H1 (cell line): Measurements from ENCODE around the gene S100A16. TPM values are rescaled to one million over a fixed set of nuclear protein-coding genes. Genes with fewer than 3 reads are reported as not detected.

ENCODE experiments used
- CTCF ChIA-PET: fragments of 300-600 bp; sonication (Branson Sonifier 250); formaldehyde crosslinking; loops from one replicate; lab custom pipeline; 2021; ENCODE audit not compliant: partially characterized antibody; lab: Charles Lee
- POLR2A ChIA-PET: fragments of 300-600 bp; sonication (Branson Sonifier 250); formaldehyde crosslinking; loops from one replicate; lab custom pipeline; 2021; ENCODE audit warnings: inconsistent platforms; ENCODE audit not compliant: partially characterized antibody; lab: Charles Lee
- DNase-seq, 2 experiments: peaks; one replicate each; pipeline versions ENCODE4 v3.0.0 to v3.0.0-alpha.2; 2010 to 2022; ENCODE audit warnings: low spot score in 2 of 2, low read depth in 1 of 2, mixed read lengths in 1 of 2
- FAIRE-seq: peaks from 2 replicates; lab custom pipeline; 2011; peaks lifted over from hg19 to GRCh38; lab: Jason Lieb, UNC
- H2AFZ ChIP-seq: 2 replicates; pipeline ENCODE4 v1.8.1; 2012; ENCODE audit warnings: low read length, inconsistent platforms
- H2AK5ac ChIP-seq: 2 replicates; pipeline ENCODE4 v1.6.1; 2013; ENCODE audit warnings: low read depth, low read length
- H2BK120ac ChIP-seq: replicated peaks from 2 replicates; pipeline ENCODE3; 2013; ENCODE audit warnings: low read depth, low read length, inconsistent platforms
- H2BK12ac ChIP-seq: 2 replicates; pipeline ENCODE4 v1.6.1; 2013; ENCODE audit warnings: low read depth, low read length
- H2BK15ac ChIP-seq: 2 replicates; pipeline ENCODE4 v1.6.1; 2013; ENCODE audit warnings: low read length
- H2BK20ac ChIP-seq: 2 replicates; pipeline ENCODE4 v1.6.1; 2013; ENCODE audit warnings: low read length
- H2BK5ac ChIP-seq: 2 replicates; pipeline ENCODE4 v1.6.1; 2013; ENCODE audit warnings: low read depth, low read length
- H3K14ac ChIP-seq: 2 replicates; pipeline ENCODE4 v1.6.1; 2013; ENCODE audit warnings: inconsistent platforms; ENCODE audit not compliant: insufficient read length
- H3K18ac ChIP-seq: 2 replicates; pipeline ENCODE4 v1.6.1; 2013; ENCODE audit warnings: low read length; ENCODE audit errors: extremely low read depth
- H3K23ac ChIP-seq: 2 replicates; pipeline ENCODE4 v1.6.1; 2013; ENCODE audit warnings: inconsistent platforms; ENCODE audit not compliant: insufficient read length
- H3K23me2 ChIP-seq: 2 replicates; pipeline ENCODE4 v1.6.1; 2013; ENCODE audit warnings: low read depth, low read length
- H3K27ac ChIP-seq: 2 replicates; pipeline ENCODE4 v1.6.1; 2011; ENCODE audit warnings: low read depth, low read length, inconsistent platforms
- H3K27me3 ChIP-seq, 4 experiments: replicated peaks in 1 of 4; 1 replicate in 1 of 4; 2 replicates in 3 of 4; pipeline versions ENCODE4 v1.6.1 to v1.8.1; 2011 to 2013; ENCODE audit warnings: low read length in 3 of 4, mild to moderate bottlenecking in 3 of 4, inconsistent platforms in 2 of 4, mixed read lengths in 2 of 4, moderate library complexity in 1 of 4; ENCODE audit not compliant: control insufficient read depth in 3 of 4, insufficient read depth in 3 of 4; ENCODE audit errors: extremely low read depth in 1 of 4
- H3K36me3 ChIP-seq, 4 experiments: 2 replicates each; pipeline versions ENCODE4 v1.6.1 to v1.8.1; 2011 to 2013; ENCODE audit warnings: mild to moderate bottlenecking in 4 of 4, low read length in 3 of 4, moderate library complexity in 2 of 4, control low read depth in 1 of 4, inconsistent platforms in 1 of 4; ENCODE audit not compliant: insufficient read depth in 4 of 4, control insufficient read depth in 2 of 4
- H3K4ac ChIP-seq: replicated peaks from 2 replicates; pipeline ENCODE3; 2013; ENCODE audit warnings: low read length, low read depth, mixed read lengths, inconsistent platforms; ENCODE audit not compliant: insufficient read length
- H3K4me1 ChIP-seq, 4 experiments: replicated peaks in 1 of 4; 1 replicate in 1 of 4; 2 replicates in 3 of 4; pipeline versions ENCODE4 v1.6.1 to v1.8.1; 2011 to 2013; ENCODE audit warnings: low read length in 3 of 4, inconsistent platforms in 2 of 4, mixed read lengths in 1 of 4; ENCODE audit not compliant: insufficient read depth in 4 of 4, control insufficient read depth in 3 of 4
- H3K4me2 ChIP-seq, 2 experiments: 2 replicates each; pipeline versions ENCODE4 v1.6.1 to v1.8.1; 2011 to 2013; ENCODE audit warnings: low read depth in 2 of 2, low read length in 2 of 2, control low read depth in 1 of 2, inconsistent platforms in 1 of 2, mild to moderate bottlenecking in 1 of 2; ENCODE audit not compliant: insufficient read depth in 1 of 2
- H3K4me3 ChIP-seq, 4 experiments: fragments of 200-600, 300-600 bp in 1 of 4; sonication (generic), shearing (Covaris generic), sonication (Bioruptor Twin) in 1 of 4; 2 replicates each; pipeline versions ENCODE4 v1.5.1 to v1.8.1; 2011 to 2016; ENCODE audit warnings: low read length in 4 of 4, low read depth in 3 of 4, control low read depth in 2 of 4, inconsistent platforms in 2 of 4, mild to moderate bottlenecking in 2 of 4, mixed read lengths in 1 of 4, moderate library complexity in 1 of 4; ENCODE audit not compliant: insufficient read depth in 2 of 4; ENCODE audit errors: extremely low read depth in 1 of 4
- H3K56ac ChIP-seq: replicated peaks from 2 replicates; pipeline ENCODE3; 2013; ENCODE audit warnings: low read depth, mild to moderate bottlenecking, mixed read lengths, low read length, inconsistent platforms; ENCODE audit not compliant: insufficient read length
- H3K79me1 ChIP-seq: 2 replicates; pipeline ENCODE4 v1.6.1; 2013; ENCODE audit warnings: low read depth, low read length, control low read depth
- H3K79me2 ChIP-seq, 2 experiments: 2 replicates each; pipeline versions ENCODE4 v1.6.1 to v1.8.1; 2012 to 2013; ENCODE audit warnings: low read length in 2 of 2, mild to moderate bottlenecking in 2 of 2, inconsistent platforms in 1 of 2; ENCODE audit not compliant: insufficient read depth in 2 of 2, control insufficient read depth in 1 of 2
- H3K9ac ChIP-seq, 4 experiments: replicated peaks in 1 of 4; 1 replicate in 1 of 4; 2 replicates in 3 of 4; pipeline versions ENCODE4 v1.6.1 to v1.8.1; 2011 to 2013; ENCODE audit warnings: low read depth in 3 of 4, low read length in 3 of 4, control low read depth in 2 of 4, mild to moderate bottlenecking in 2 of 4, moderate library complexity in 2 of 4, inconsistent platforms in 1 of 4; ENCODE audit errors: extremely low read depth in 1 of 4
- H3K9me3 ChIP-seq, 2 experiments: 2 replicates each; pipeline versions ENCODE4 v1.6.1 to v1.8.1; 2012 to 2013; ENCODE audit warnings: mild to moderate bottlenecking in 2 of 2, moderate library complexity in 2 of 2, control low read depth in 1 of 2, inconsistent platforms in 1 of 2, low read depth in 1 of 2, low read length in 1 of 2, mixed read lengths in 1 of 2; ENCODE audit not compliant: insufficient read depth in 2 of 2
- H4K20me1 ChIP-seq, 2 experiments: replicated peaks in 1 of 2; 2 replicates each; pipeline versions ENCODE3 to v1.8.1; 2011 to 2013; ENCODE audit warnings: inconsistent platforms in 2 of 2, low read length in 2 of 2, mild to moderate bottlenecking in 1 of 2; ENCODE audit not compliant: insufficient read depth in 2 of 2, control insufficient read depth in 1 of 2
- H4K5ac ChIP-seq: 2 replicates; pipeline ENCODE4 v1.6.1; 2013; ENCODE audit warnings: low read length, low read depth, mixed read lengths, inconsistent platforms; ENCODE audit not compliant: insufficient read length
- H4K8ac ChIP-seq: 2 replicates; pipeline ENCODE4 v1.8.0; 2013; ENCODE audit warnings: mild to moderate bottlenecking, moderate library complexity, low read length, inconsistent platforms; ENCODE audit not compliant: insufficient read depth; ENCODE audit errors: extremely low read depth
- H4K91ac ChIP-seq: replicated peaks from 2 replicates; pipeline ENCODE3; 2013; ENCODE audit warnings: low read length, mixed read lengths, inconsistent platforms; ENCODE audit not compliant: insufficient read length
- BCL11A ChIP-seq, 2 experiments: IDR thresholded peaks; one replicate each; pipeline ENCODE4 v1.6.1; 2011; ENCODE audit warnings: low read depth in 2 of 2, low read length in 2 of 2, mild to moderate bottlenecking in 2 of 2
- CREB1 ChIP-seq: IDR thresholded peaks from 2 replicates; pipeline ENCODE4 v1.6.1; 2012; ENCODE audit warnings: inconsistent platforms
- JUND ChIP-seq: IDR thresholded peaks from 2 replicates; pipeline ENCODE4 v1.6.1; 2011; ENCODE audit warnings: mild to moderate bottlenecking, improper control_type of control experiment, low read length
- WGBS, 2 experiments: shearing (Covaris generic) in 1 of 2; methylation state at CpG; one replicate each; pipeline versions ENCODE4 v1.1.6 to v1.1.7; 2013 to 2015; ENCODE audit warnings: low lambda C conversion rate in 2 of 2, mixed read lengths in 2 of 2, inconsistent platforms in 1 of 2, low coverage in 1 of 2, missing lambda C conversion rate in 1 of 2; ENCODE audit not compliant: insufficient replicate concordance in 2 of 2, insufficient coverage in 1 of 2, insufficient read length in 1 of 2; ENCODE audit errors: extremely low coverage in 1 of 2, missing lambda C conversion rate in 1 of 2; 5-methylcytosine and 5-hydroxymethylcytosine counted together
- polyA plus RNA-seq, 7 experiments: library from polyadenylated mRNA; depleted of rRNA in 3 of 7; stranded (reverse) in 5 of 7; unstranded in 2 of 7; fragments of >200 nt in 5 of 7; fragments of 200-250 nt in 2 of 7; gene quantifications; 1 replicate in 5 of 7; 2 replicates in 1 of 7; 4 replicates in 1 of 7; pipeline versions ENCODE4 v1.2.1 to v1.2.3, GENCODE V29; 2011 to 2013; ENCODE audit warnings: missing spikeins in 2 of 7, mixed read lengths in 2 of 7
- total RNA-seq: library from RNA; stranded (reverse); fragmentation: NEBNext Ultra II Directional; extraction: Animal tissue kit (Norgen Biotek cat#: 25700); gene quantifications from 2 replicates; pipeline ENCODE4 v1.2.1, GENCODE V29; 2021

The S100A16 gene
- total and polyA plus RNA-seq, 2 of the 8 experiments (the other 6 are each of a cell fraction or from before 2014, with no cell fraction given): 14.9 to 61.4 TPM

- Histone ChIP-seq H4K5ac (no peak overlapping the region), H4K91ac (no peak overlapping the region), H3K27me3 (no peaks in the 10 kb centered on the region), H3K9me3 (no peaks in the 10 kb centered on the region), H4K8ac (no peak overlapping the region), H2BK12ac (no peak overlapping the region), H3K4me2 (no peak overlapping the region), H3K56ac (no peak overlapping the region), H4K20me1 (peaks cover 4 to 6% of the 10 kb centered on the region in 2 experiments), H2BK5ac (no peak overlapping the region), H2BK15ac (no peak overlapping the region), H3K4ac (no peak overlapping the region), H3K9ac (no peak overlapping the region), H3K23ac (no peak overlapping the region), H3K14ac (no peak overlapping the region), H2AFZ (no peak overlapping the region), H2BK20ac (no peak overlapping the region), H3K4me1 (no peaks in the 10 kb centered on the region), H3K23me2 (no peaks in the 10 kb centered on the region), H2BK120ac (no peak overlapping the region), H3K36me3 (peaks cover 56 to 85% (median 76%) of the 10 kb centered on the region in 4 experiments), H3K4me3 (no peak overlapping the region), H3K27ac (no peak overlapping the region), H2AK5ac (no peak overlapping the region), H3K79me2 (peaks cover 0 to 47% of the 10 kb centered on the region in 2 experiments; a peak in 3 of 4 replicates), H3K79me1 (no peaks in the 10 kb centered on the region), H3K18ac (no peak overlapping the region)
- no peak for FAIRE-seq
- CTCF ChIA-PET: interaction anchor here (0.6 to 5.4 kb wide), 2 partner anchors 11 to 38 kb away, joined by 3 to 28 read pairs; partner anchors contain the start of genes S100A1 and S100A13
- no peak for TF ChIP-seq CREB1
- TF ChIP-seq JUND: no peak
- no peak for TF ChIP-seq BCL11A (IDR thresholded peaks at IDR 0.05; ENCODE audit: low read depth in 2 of 2, low read length in 2 of 2)
- POLR2A ChIA-PET: interaction anchor here (1.1 to 16.2 kb wide), 6 partner anchors 7 to 120 kb away, joined by 3 to 343 read pairs (median 18); partner anchors contain the start of genes ILF2, S100A1, S100A13 and SNAPIN
- WGBS, 2 experiments: 88% methylated on average over 3 of the region's 3 CpGs; no CpG with 5 or more reads in 1 of the 2 experiments
- DNase-seq: no peak
These were observed 26.3 kb upstream of the S100A16 start for GRCh38 chr1:153639280-153639679.
